ENCODE measurements around the gene CLEC4M.
"Not testable (repeated sequence)": the region's sequence is repeated elsewhere in the genome, so short reads cannot be mapped to it uniquely, and the experiment has no call there.

CLEC4M gene

GRCh38 chr19:7769171-7769570 lies 6.1 kb downstream of the CLEC4M start:
- in situ Hi-C loops (cut with HindIII; ENCODE audit: low sequenced_read_pairs), result no loop called here

- in situ Hi-C loops (cut with HindIII; ENCODE audit: low sequenced_read_pairs), result no loop called here
Measured at GRCh38 chr19:7771072-7771471, 8.0 kb downstream of the CLEC4M start.

- in situ Hi-C loops (cut with HindIII; ENCODE audit: low sequenced_read_pairs), result no loop called here
Measured at GRCh38 chr19:7772752-7773291, 9.8 kb downstream of the CLEC4M start.

GRCh38 chr19:7773841-7774240 lies 10.8 kb downstream of the CLEC4M start:
- in situ Hi-C loops (cut with HindIII; ENCODE audit: low sequenced_read_pairs), result no loop called here

GRCh38 chr19:7775761-7776160 lies 12.7 kb downstream of the CLEC4M start:
- in situ Hi-C loops (cut with HindIII; ENCODE audit: low sequenced_read_pairs), result no loop called here

- in situ Hi-C loops (cut with HindIII; ENCODE audit: low sequenced_read_pairs), result no loop called here
Measured at GRCh38 chr19:7778081-7778480, 15.0 kb downstream of the CLEC4M start.

GRCh38 chr19:7779631-7780486 lies 16.8 kb downstream of the CLEC4M start:
- in situ Hi-C loops (cut with HindIII; ENCODE audit: low sequenced_read_pairs), result no loop called here

GRCh38 chr19:7781157-7781556 lies 18.1 kb downstream of the CLEC4M start:
- in situ Hi-C loops (cut with HindIII; ENCODE audit: low sequenced_read_pairs), result no loop called here

GRCh38 chr19:7783991-7784423 lies 21.0 kb downstream of the CLEC4M start:
- in situ Hi-C loops (cut with HindIII; ENCODE audit: low sequenced_read_pairs), result no loop called here

- in situ Hi-C loops (cut with HindIII; ENCODE audit: low sequenced_read_pairs), result no loop called here
Measured at GRCh38 chr19:7784856-7785255, 21.8 kb downstream of the CLEC4M start.

GRCh38 chr19:7787141-7787540 lies 24.1 kb downstream of the CLEC4M start:
- in situ Hi-C loops (cut with HindIII; ENCODE audit: low sequenced_read_pairs), result no loop called here

- in situ Hi-C loops (cut with HindIII; ENCODE audit: low sequenced_read_pairs), result no loop called here
Measured at GRCh38 chr19:7787602-7788177, 24.6 kb downstream of the CLEC4M start.

GRCh38 chr19:7788178-7788932 lies 25.3 kb downstream of the CLEC4M start:
- in situ Hi-C loops (cut with HindIII; ENCODE audit: low sequenced_read_pairs), result no loop called here

GRCh38 chr19:7788933-7789323 lies 25.9 kb downstream of the CLEC4M start:
- in situ Hi-C loops (cut with HindIII; ENCODE audit: low sequenced_read_pairs), result no loop called here

- in situ Hi-C loops (cut with HindIII; ENCODE audit: low sequenced_read_pairs), result no loop called here
Measured at GRCh38 chr19:7789447-7789846, 26.4 kb downstream of the CLEC4M start.

- in situ Hi-C loops (cut with HindIII; ENCODE audit: low sequenced_read_pairs), result no loop called here
Measured at GRCh38 chr19:7790416-7790815, 27.4 kb downstream of the CLEC4M start.

GRCh38 chr19:7792281-7792680 lies 29.2 kb downstream of the CLEC4M start:
- in situ Hi-C loops (cut with HindIII; ENCODE audit: low sequenced_read_pairs), result no loop called here

GRCh38 chr19:7792701-7793100 lies 29.7 kb downstream of the CLEC4M start:
- in situ Hi-C loops (cut with HindIII; ENCODE audit: low sequenced_read_pairs), result not testable (repeated sequence)

GRCh38 chr19:7793493-7793892 lies 30.4 kb downstream of the CLEC4M start:
- in situ Hi-C loops (cut with HindIII; ENCODE audit: low sequenced_read_pairs), result no loop called here

GRCh38 chr19:7795555-7796161 lies 32.6 kb downstream of the CLEC4M start:
- in situ Hi-C loops (cut with HindIII; ENCODE audit: low sequenced_read_pairs), result no loop called here
